Measurements from ENCODE around the gene SGSM1. TPM values are rescaled to one million over a fixed set of nuclear protein-coding genes. Genes with fewer than 3 reads are reported as not detected.

SGSM1 gene
- total and polyA plus RNA-seq, 10 of the 15 experiments (the other 5 are each of a cell fraction or from before 2014, with no cell fraction given): not detected

DNA sequence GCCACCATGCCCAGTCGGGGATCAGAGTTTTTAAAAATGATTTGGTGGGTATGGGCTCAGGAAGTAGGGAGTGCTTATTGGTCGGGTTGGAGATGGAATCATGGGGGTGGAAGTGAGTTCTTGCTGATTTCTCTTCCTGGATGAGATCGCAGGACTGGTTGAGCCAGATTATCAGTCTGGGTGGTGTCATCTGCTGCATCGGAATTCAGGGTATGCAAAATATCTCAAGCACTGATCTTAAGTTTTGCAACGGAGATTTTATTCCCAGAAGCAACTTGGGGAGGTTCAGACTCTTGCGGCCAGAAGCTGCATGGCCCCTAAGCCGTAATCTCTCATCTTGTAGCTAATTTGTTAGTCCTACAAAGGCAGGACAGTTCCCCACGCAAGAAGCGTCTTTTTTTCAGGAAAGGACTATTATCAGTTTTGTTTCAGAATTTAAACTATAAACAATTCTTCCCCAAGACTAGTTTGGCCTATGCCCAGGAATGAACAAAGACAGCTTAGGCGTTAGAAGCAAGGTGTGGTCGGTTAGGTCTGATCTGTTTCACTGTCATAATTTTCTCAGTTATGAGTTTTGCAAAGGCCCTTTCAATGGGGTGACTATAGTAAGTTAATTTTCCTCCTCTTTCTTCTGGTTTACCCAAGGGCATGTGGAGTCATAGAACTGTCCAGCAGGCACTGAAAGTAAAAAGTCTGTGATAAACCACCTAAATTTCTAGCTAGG lies 30.1 kb upstream of the SGSM1 start:
- Histone ChIP-seq H3K36me3 (ENCODE audit: control insufficient read depth in 2 of 2, insufficient read depth in 2 of 2, low read length in 1 of 2) (no peaks in the 10 kb centered on the region), H3K4me2 (ENCODE audit: control insufficient read depth, insufficient read depth) (no peak overlapping the region), H3K27ac (ENCODE audit: control insufficient read depth, insufficient read depth) (no peak overlapping the region), H3K9ac (ENCODE audit: control insufficient read depth, insufficient read depth, low read length) (no peak overlapping the region), H3K4me3 (no peak overlapping the region), H3K79me2 (ENCODE audit: control insufficient read depth, insufficient read depth, low read length) (no peaks in the 10 kb centered on the region), H2AFZ (ENCODE audit: control insufficient read depth, low read depth, low read length) (no peak overlapping the region), H3K9me3 (replicated peaks; ENCODE audit: control insufficient read depth, insufficient read depth, low read length) (no peaks in the 10 kb centered on the region), H3K4me1 (ENCODE audit: control insufficient read depth, insufficient read depth, low read length) (no peaks in the 10 kb centered on the region), H3K27me3 (replicated peaks in 1 of 2; ENCODE audit: control insufficient read depth in 2 of 2, insufficient read depth in 2 of 2, low read length in 1 of 2) (no peaks in the 10 kb centered on the region; a peak in 1 of 4 replicates), H4K20me1 (ENCODE audit: control insufficient read depth, insufficient read depth) (no peaks in the 10 kb centered on the region)
- ChIA-PET RAD21 (ENCODE audit: unreplicated experiment) (no interaction called here), CTCF (interaction anchor here (0.6 to 1.2 kb wide), 3 partner anchors 17 to 74 kb away, joined by 3 to 4 read pairs (median 3); no protein-coding TSS in a partner anchor), POLR2A (no interaction called here), SMC1A (ENCODE audit: uncharacterized antibody, unreplicated experiment) (no interaction called here)
- no peak for FAIRE-seq
- intact Hi-C loops (cut with micrococcal nuclease; ENCODE audit: unreplicated experiment) (no loop called here), in situ Hi-C loops (cut with MboI) (no loop called here)
- no peak for DNase-seq (ENCODE audit: low read depth, low spot score)
- no TSS peak for BruUV-seq (replicated peaks)
- no peak for TF ChIP-seq ZNF622 (IDR thresholded peaks at IDR 0.05)
- TF ChIP-seq SUPT20H (IDR thresholded peaks at IDR 0.05; ENCODE audit: borderline replicate concordance, control insufficient read depth, low read depth, low read length): no peak
- no peak for TF ChIP-seq TAF1 (IDR thresholded peaks at IDR 0.05; ENCODE audit: borderline replicate concordance, low read depth, low read length)
- no peak for TF ChIP-seq EED (IDR thresholded peaks at IDR 0.05; ENCODE audit: low read depth)
- no peak for TF ChIP-seq RBBP5 (conservative IDR thresholded peaks at IDR 0.05)
- no peak for TF ChIP-seq CBX5 (IDR thresholded peaks at IDR 0.05; ENCODE audit: low read depth)
- no peak for TF ChIP-seq DPF2 (IDR thresholded peaks at IDR 0.05)
- TF ChIP-seq NRF1 (conservative IDR thresholded peaks at IDR 0.05; ENCODE audit: low read depth, low read length): no peak
- no peak for TF ChIP-seq ATF7 (IDR thresholded peaks at IDR 0.05; ENCODE audit: low read depth)
- no peak for TF ChIP-seq SIN3A (IDR thresholded peaks at IDR 0.05; ENCODE audit: low read depth, low read length)
- TF ChIP-seq CBX3 (IDR thresholded peaks at IDR 0.05; ENCODE audit: borderline replicate concordance, low read depth): no peak
- no peak for TF ChIP-seq EGR1 (IDR thresholded peaks at IDR 0.05; ENCODE audit: borderline replicate concordance in 1 of 2, low read depth in 2 of 2, low read length in 2 of 2)
- no peak for TF ChIP-seq YBX1 (IDR thresholded peaks at IDR 0.05)
- no peak for TF ChIP-seq BCL3 (IDR thresholded peaks at IDR 0.05; ENCODE audit: borderline replicate concordance, insufficient read depth, low read depth, low read length, poor library complexity, severe bottlenecking)
- no peak for TF ChIP-seq SREBF1 (IDR thresholded peaks at IDR 0.05; ENCODE audit: low read length)
- 41% methylated on average over 11 of the region's 11 CpGs for WGBS (ENCODE audit: insufficient coverage, insufficient replicate concordance, low lambda C conversion rate, missing lambda C conversion rate)
- ATAC-seq: no peak

All from GM12878 (cell line).